SHP77 treated with DMSO at 0.1 percent for 48 hours (cell line): ENCODE data around the gene IMPDH2.
A peak's percentile ranks its signal among the peaks of the same experiment; 100 is the strongest.
"Not testable (repeated sequence)": the region's sequence is repeated elsewhere in the genome, so short reads cannot be mapped to it uniquely, and the experiment has no call there.

ENCODE experiments used
- DNase-seq: peaks from one replicate; lab custom pipeline; 2025; lab: John Stamatoyannopoulos, UW

IMPDH2 gene

DNA sequence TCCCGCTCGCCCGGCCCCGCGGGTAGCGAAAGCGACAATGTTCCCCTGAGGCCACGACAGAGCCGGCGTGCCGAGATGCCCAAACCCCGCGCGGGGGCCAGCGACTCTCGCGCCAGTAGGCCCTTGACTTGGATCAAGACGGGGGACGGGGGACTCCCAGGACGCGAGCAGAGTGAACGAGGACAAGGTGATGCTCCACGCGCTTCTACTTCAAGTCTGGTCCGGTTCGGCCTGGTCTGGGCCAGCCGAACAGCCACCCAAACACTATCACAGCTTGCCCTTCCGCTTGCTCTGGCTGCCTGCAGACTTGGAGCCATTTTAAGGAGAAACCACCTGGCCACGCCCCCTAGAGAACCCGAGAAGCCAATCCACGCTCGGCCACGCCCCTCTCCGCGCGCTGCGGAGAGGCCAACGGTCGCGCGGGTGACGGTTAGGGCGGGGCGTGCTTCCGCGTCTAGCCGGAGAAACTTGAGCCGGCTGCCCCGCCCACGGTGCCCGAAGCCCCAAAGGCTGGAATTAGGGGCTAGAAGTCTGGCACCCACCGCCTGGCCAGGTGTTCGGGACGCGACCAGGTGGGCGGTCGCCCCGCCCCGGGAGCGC lies 7.9 kb downstream of the IMPDH2 start:
- DNase-seq = peak; percentile 93

DNA sequence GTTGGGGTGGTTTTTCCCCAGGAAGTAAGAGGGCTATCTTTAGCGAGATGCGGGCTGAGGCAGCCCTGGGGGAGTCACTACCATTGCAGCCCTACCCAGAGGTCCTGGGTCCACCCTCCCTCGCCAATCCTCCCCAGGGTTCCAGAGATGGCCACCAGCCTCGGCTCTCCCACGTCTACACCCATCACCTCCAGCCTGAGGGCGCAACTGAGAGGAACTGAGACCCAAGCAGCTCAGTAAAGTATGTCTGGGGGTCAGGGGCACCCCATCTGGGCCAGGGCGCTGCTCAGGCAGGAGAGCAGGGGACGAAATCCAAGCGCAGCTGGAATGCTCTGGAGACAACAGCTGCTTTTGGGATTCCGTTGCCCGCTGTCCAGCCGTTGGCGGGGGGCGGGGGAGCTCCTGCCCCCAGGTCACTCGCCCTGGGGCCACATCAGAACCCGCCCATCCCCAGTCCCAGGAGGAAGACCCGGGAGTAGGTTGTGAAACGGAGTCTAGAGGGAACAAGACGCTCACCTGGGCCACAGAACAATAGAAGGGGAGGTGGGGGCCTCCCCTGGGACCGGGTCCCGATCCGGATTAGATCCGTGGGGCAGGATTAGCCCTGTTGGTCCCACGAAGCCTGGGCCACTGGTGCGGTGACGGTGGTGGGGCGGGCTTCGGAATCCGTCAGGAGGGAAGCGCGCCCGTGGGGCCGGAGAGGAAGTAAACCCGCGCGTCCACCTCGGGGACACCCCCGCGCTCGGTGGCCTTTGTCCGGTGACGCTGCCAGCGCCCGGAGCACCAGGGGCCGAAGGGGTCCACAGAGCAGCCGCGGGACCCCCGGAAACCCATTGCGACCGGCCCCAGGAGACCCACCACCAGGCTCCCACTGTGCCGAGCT lies 8.6 kb downstream of the IMPDH2 start:
- DNase-seq = no peak

DNA sequence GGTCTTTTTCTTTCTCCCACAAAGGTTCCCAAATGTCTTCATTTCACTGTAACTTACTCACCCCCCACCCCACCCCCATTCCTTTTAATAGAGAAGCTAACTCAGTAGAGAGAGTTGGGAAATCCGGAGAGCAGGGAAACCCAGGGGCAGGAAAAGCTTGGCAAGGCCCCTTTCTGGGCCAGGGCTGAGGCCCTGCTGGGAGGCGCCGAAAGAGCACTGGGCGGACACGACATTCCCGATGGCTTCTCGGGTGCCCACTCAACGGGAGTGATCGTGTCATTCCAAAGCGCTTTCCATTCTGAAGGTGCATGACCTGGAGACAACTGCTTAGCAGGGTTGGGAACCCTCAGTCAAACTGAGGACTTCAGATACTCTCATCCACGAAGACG lies 9.3 kb downstream of the IMPDH2 start:
- DNase-seq = no peak

DNA sequence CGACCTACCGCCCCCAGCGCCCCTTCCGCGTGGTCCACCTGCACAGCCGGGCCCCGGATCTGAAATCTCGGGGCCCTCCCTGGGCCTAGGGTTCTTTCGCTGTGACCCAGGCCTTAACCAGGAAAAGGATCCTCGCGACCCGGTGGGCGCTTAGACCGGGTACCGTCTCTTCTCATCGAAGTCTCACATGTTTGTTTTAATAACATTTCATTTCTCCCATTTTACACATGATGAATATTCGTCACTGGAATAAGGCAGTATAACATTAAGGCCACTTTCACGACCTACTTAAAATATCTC lies 10.5 kb downstream of the IMPDH2 start:
- no peak for DNase-seq

DNA sequence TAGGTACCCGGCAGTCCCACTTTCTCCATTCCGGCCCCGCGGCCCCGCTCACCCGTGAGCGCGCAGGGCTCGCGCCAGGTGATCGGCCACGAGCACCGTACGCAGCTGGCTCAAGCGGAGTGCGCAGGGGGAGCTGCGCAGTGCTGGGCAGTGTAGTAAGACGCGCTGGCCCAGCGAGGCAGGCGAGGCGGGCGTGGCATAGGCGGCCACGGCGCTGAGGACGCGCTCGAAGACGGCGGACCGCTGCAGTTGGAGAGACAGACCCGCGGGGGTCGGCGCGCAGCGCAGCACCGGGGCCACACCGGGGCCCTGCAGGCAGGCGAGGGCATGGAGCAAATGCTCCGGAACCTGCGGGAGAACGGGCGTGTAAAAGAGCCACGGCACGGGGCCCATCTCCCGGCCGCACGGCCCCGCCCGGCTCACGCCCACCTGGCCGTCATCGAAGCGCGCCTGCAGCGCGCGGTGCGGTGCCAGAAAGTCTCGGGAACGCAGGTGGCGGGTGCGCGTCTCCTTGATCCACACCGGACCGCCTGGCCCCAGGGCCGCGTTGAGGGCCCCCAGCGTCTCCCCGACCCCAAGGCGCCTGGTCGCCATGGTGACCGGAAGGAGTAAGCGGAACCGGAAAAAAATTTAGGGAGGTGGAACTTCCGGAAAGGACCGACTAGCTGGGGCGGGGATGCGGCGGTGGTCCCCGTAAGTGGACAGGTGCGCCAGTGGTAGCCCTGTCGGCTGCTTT lies 11.1 kb downstream of the IMPDH2 start, which contains the start of gene DALRD3:
Gene DALRD3 (minus strand): TSS at position 610 of the 736 bp plus-strand sequence. CDS start 16 bp downstream, at position 594.
- peak; percentile 62 for DNase-seq

DNA sequence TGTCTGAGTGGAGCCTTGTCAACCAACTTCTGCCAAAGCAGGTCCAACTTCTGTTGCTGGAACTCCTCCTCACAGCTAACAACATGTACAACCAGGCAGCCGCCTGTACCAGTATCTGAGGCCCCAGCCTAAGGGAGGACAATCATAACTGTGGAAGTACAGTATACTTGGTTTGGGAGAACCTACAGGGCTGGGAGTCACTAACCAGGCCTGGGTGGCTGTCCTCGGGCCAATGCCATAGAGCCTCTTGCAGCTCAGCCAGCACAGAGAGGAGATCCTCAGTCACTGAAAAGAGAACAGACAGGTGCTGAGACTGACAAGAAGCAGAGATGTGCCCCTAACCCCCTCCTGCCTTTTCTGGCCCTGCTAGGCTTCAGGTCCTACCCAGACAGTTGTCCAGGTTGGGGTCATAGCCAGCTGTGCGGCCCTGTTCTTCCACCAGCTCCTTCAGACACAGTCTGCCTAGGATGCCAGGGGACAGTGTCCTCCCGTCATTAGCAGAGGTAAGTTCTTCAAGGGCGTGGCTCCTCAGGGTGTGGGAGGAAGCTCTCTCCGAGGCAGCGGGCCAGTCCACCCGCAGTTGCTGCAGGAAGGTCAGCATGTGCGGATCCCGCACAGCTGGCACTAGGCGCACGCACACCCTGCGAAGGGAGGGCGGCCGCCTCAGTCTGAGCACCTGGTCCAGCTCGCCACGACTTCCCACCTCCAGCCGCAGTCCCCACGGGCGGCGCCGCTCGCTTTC lies 11.8 kb downstream of the IMPDH2 start:
- DNase-seq = no peak

DNA sequence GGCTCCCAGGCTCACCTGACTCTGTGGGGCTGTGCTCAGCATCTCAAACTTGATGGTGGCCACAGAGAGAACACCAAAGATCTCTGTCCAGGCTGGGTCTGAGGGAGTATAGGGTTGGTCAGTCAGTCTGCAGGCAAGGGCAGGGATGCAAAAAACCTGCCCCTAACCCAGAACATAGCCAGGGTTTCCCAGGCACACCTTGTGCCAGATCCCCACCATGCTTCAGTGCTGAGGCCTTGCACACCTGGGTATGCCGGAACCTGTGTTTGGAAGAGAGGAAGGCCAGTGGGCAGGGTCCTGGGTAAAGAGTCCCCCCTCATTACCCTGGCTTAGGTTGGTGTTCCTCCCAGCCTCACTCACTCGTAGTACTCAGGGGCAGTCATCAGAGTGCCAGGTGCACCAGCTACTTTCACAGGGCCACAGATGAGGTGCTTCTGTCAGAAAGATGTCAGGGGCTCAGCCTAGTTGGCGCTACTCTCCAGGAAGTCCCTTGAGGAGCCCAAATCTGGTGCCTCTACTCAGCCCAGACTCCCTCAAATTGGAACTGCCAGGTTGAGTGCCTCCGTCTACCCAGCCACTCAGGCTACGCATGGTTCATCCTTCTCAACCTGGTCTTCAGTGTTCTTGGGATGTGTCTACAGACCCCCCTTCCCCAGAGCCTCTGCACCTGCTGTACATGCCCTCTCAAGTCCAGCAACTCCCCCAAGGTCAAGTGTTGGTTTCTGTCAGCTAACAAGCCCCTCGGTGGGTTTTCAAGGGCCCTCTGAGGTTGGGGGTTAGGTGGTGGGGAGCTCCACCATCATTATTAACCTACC lies 12.6 kb downstream of the IMPDH2 start:
- no peak for DNase-seq

DNA sequence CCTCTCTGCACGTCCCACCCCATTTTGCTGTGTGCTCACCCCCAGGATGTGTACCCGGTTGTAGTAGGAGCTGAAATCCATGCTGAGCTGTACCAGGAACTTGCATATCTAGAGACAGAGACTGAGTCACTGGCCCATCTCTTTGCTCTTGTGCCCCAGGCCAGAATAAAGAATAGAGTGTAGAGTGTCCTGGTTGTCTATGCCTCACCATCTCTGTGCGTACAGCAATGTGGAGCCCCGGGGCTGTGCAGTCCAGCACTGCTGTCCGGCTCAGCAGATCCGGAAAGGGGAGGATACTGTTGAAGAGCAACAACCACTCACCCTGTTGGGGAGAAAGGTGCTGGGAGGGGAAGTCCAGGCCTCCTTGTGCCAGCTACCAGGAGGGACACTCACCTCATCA lies 13.4 kb downstream of the IMPDH2 start:
- DNase-seq = no peak

DNA sequence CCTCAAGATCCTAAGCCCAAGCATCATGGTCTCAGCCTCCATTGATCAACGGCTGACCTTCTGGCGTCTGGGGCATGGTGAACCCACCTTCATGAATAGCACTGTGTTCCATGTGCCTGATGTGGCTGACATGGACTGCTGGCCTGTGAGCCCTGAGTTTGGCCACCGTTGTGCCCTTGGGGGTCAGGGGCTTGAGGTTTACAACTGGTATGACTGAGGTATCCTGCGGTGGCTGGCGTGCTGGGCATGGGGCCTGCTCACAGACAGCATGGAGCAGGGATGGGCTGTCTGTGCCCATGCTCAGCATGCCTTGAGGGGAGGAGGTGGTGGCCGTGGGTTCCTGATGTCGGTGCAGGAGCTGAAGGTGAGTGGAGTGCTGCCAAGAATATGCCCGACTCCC lies 14.1 kb downstream of the IMPDH2 start:
- no peak for DNase-seq

DNA sequence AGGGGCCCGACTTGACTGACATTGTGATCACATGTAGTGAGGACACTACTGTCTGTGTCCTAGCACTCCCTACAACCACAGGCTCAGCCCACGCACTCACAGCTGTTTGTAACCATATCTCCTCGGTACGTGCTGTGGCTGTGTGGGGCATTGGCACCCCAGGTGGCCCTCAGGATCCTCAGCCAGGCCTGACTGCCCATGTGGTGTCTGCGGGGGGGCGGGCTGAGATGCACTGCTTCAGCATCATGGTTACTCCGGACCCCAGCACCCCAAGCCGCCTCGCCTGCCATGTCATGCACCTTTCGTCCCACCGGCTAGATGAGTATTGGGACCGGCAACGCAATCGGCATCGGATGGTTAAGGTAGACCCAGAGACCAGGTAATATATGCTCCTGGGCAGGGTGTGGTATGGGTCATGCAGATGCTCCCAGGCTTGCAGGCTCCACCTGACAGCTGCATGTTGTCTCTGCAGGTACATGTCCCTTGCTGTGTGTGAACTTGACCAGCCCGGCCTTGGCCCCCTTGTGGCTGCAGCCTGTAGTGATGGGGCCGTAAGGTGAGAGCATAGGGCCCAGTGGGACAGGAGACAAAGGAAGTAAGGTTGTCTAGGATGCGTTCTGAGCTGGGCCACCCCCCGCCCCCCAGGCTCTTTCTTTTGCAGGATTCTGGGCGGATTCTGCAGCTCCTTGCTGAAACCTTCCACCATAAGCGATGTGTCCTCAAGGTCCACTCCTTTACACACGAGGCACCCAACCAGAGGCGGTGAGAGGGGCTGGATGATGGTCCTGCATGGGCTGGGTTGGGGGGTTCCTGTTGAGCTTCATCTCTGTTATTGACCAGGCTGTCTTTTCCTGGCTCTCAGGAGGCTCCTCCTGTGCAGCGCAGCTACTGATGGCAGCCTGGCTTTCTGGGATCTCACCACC lies 15.2 kb downstream of the IMPDH2 start:
- DNase-seq = no peak

DNA sequence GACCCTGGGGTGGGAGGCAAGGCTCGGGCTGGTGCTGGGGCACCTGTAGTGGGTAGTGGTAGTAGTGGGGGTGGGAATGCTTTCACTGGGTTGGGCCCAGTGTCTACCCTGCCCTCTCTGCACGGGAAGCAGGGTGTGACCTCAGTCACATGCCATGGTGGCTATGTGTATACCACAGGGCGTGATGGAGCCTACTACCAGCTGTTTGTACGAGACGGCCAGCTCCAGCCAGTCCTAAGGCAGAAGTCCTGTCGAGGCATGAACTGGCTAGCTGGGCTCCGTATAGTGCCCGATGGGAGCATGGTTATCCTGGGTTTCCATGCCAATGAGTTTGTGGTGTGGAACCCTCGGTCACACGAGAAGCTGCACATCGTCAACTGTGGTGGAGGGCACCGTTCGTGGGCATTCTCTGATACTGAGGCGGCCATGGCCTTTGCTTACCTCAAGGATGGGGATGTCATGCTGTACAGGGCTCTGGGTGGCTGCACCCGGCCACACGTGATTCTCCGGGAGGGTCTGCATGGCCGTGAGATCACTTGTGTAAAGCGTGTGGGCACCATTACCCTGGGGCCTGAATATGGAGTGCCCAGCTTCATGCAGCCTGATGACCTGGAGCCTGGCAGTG lies 16.0 kb downstream of the IMPDH2 start:
- DNase-seq = no peak

DNA sequence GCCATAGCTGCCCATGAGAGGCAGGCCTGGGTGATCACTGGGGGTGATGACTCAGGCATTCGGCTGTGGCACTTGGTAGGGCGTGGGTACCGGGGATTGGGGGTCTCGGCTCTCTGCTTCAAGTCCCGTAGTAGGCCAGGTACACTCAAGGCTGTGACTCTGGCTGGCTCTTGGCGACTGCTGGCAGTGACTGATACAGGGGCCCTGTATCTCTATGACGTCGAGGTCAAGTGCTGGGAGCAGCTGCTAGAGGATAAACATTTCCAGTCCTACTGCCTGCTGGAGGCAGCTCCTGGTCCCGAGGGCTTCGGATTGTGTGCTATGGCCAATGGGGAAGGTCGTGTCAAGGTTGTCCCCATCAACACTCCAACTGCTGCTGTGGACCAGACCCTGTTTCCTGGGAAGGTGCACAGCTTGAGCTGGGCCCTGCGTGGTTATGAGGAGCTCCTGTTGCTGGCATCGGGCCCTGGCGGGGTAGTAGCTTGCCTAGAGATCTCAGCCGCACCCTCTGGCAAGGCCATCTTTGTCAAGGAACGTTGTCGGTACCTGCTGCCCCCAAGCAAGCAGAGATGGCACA lies 16.7 kb downstream of the IMPDH2 start:
- no peak for DNase-seq

DNA sequence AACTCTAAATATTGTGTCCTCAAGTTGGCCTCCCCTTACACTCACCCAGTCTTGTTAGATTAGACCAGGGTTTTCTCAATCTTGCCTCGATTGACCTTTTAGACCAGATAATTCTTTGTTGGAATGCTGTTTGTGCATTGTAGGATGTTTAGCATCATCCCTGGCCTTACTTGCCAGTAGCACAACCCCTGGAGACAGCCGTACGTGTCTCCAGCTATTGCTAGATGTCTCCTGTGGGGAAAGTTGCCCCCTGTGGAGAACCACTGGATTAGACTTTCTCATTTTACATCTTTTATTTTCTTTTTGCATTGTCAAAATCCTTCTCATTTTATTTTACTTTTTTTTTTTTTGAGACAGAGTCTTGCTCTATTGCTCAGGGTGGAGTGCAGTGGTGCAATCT lies 19.8 kb downstream of the IMPDH2 start:
- no peak for DNase-seq

DNA sequence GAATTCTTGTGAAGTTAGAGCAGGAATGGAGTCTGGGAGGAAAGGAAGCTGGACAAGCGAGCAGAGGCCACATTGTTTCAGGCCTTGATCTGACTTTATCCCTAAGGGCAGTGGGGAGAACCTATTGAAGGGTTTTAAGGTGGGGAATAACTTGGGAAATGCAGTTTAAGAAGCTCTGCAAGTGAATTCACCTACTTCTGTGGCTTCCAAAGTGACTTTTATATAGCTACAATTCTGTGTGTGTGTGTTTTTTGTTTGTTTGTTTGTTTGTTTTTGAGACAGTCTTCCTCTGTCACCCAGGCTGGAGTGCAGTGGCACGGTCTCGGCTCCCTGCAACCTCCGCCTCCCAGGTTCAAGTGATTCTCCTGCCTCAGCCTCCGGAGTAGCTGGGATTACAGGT lies 20.6 kb downstream of the IMPDH2 start:
- not testable (repeated sequence) for DNase-seq

DNA sequence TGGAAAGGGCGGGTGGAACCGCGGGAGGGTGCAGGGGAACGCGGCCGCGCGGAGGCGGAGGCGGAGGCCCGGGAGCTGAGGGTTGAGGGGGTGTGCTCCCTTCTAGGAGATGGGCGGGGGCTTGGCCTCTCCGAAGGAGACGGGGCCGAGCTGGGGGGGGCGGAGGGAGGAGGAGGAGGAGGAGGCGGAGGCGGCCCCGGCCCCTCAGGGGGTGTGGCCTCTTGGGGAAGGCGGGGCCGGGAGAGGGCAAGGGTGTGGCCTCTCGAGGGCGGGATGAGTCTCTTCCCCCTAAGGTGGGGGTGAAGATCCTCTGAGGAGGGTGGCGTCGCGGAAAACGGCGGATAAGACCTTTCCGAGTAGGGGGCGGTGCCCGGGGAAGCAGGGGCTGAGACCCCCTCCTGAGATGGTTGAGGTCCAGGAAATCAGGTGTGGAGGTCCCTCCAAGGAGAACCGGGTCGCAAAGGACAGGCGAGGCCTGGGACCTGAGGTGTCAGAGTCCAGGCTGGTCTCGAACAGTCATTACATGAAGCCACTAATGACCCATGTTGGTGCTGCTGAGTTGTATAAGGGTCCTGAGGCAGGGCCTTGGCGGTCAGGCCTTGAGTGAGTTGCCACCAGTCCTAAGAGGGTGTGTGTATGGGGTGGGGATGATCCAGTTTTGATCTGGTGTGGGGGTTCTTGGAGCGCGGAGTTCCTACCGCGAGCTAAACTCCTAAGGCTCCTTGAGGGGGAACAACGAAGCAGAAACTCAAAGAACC lies 21.2 kb downstream of the IMPDH2 start:
- no peak for DNase-seq

DNA sequence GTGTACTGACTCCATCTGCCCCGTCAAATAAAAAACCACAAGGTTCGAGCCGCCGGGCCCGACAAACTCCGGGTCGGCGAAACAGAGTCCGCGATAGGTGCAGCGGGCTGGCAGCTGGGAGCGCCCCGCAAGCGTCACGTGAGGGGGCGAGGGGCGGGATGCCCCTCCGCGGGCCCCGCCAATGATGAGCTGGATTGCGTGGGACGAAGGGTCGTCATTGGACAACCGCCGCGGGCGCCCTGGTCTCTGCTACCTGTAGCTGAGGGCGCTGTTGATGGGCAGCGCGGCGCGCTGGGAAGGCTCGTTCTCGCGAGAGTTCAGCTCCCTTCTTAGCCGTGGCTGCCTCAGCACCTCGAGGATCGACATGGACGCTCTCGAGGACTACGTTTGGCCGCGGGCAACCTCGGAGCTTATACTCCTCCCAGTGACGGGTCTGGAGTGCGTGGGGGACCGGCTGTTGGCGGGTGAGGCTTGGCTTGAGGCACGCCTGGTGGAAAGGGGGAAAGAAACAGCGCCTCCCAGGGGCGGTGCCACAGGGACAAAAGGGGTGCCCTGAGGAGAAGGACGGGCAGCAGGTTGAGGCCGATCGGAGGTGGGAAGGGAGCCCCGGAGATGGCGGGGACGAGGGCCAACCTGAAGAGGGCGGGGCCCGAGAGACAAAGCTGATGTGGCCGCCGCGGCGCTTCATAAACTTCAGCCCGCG lies 22.0 kb downstream of the IMPDH2 start, which contains the start of gene WDR6:
Gene WDR6 (plus strand): TSS at position 324 of the 703 bp plus-strand sequence. CDS start 41 bp downstream, at position 365.
- peak; percentile 94 for DNase-seq

DNA sequence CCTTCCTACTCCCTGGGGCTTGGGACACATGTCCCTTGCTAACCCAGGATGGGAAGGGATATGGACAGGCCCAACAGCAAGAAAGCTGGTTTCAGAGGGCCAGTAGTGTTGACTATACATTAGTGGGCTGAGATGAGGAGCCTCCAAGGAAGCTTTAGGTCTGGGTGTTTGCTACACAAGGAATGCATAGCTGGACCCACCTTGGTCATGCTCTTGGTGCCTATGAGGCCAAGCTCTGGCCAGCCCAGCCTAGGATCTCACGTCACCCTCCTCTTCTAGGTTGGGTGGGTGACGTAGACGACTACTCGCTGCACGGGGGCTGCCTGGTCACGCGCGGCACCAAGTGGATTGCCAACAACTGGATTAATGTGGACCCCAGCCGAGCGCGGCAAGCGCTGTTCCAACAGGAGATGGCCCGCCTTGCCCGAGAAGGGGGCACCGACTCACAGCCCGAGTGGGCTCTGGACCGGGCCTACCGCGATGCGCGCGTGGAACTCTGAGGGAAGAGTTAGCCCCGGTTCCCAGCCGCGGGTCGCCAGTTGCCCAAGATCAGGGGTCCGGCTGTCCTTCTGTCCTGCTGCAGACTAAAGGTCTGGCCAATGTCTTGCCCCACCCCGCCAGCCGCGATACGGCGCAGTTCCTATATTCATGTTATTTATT lies 22.7 kb downstream of the IMPDH2 start:
- no peak for DNase-seq
